SK-N-SH treated with all-trans-retinoic acid at 6 μM for 48 hours (cell line): ENCODE data around the gene ST6GALNAC2.

ENCODE experiments used
- ARNTL ChIP-seq: fragments of 450-650 bp; formaldehyde crosslinking; IDR thresholded peaks from 2 replicates; pipeline ENCODE4 v1.5.0; 2020; ENCODE audit warnings: low read depth, mild to moderate bottlenecking, moderate library complexity, borderline replicate concordance
- ISL1 ChIP-seq: fragments of 250-450 bp; sonication (Bioruptor Pico); IDR thresholded peaks from 2 replicates; pipeline ENCODE4 v2.1.2; 2022; ENCODE audit warnings: mild to moderate bottlenecking, moderate library complexity
- TCF4 ChIP-seq: fragments of 250-450 bp; sonication (Bioruptor Pico); IDR thresholded peaks from 2 replicates; pipeline ENCODE4 v1.8.0; 2021; ENCODE audit warnings: mild to moderate bottlenecking, moderate library complexity, borderline replicate concordance
- ZFP3 ChIP-seq: fragments of 250-450 bp; sonication (Bioruptor Pico); IDR thresholded peaks from 2 replicates; pipeline ENCODE4 v1.5.0; 2020; ENCODE audit warnings: mild to moderate bottlenecking, moderate library complexity
- TF ChIP-seq, protein P1 (sequence below): fragments of 250-450 bp; sonication (Bioruptor Pico); IDR thresholded peaks from 2 replicates; pipeline ENCODE4 v1.8.0; 2020; ENCODE audit warnings: mild to moderate bottlenecking, moderate library complexity, borderline replicate concordance
- TF ChIP-seq, protein P2 (sequence below): fragments of 250-450 bp; sonication (Bioruptor Pico); IDR thresholded peaks from 2 replicates; pipeline ENCODE4 v1.8.0; 2021; ENCODE audit warnings: low read depth, mild to moderate bottlenecking, moderate library complexity, borderline replicate concordance
- TF ChIP-seq, protein P3 (sequence below): fragments of 250-450 bp; sonication (Bioruptor Pico); IDR thresholded peaks from 2 replicates; pipeline ENCODE4 v1.5.0; 2020; ENCODE audit warnings: mild to moderate bottlenecking, moderate library complexity
- TF ChIP-seq, protein P4 (sequence below): fragments of 250-450 bp; sonication (Bioruptor Pico); IDR thresholded peaks from 2 replicates; pipeline ENCODE4 v1.5.1; 2020; ENCODE audit warnings: low read depth, mild to moderate bottlenecking, moderate library complexity

DNA sequence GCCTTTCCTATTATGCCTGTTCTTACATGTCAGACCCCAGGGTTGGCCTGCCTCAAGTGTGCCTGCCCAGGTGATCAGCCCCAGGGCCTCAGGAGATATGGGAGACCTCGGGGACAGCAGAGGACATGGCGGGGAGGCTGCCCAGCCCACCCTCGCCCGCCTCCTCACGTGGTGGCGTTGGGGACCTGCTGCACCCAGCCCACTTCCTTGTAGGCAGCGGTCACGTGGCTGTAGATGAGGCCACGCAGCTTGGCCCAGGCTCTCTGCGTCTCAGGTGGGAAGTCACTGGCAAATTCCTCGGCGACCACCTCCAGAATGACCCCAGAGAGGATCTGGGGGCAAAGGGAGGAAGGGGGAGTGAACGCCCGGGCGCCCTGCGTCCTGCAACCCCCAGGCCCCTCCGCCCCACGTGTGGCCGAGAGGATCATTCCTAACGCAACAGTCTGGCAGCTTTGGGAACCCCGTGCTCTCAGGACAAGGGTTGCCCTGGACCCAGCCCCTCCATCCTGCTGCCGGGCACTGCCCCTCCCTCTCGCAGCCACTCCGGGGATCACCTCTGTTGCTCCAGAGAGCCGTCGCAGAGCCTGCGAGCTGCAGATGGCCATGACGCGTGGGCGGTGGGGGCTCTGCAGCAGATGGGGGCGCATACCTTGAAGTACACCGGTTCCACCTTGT, 54.7 kb downstream of the ST6GALNAC2 start:
- no peak for TF ChIP-seq ZFP3
- TF ChIP-seq, protein P1, sequence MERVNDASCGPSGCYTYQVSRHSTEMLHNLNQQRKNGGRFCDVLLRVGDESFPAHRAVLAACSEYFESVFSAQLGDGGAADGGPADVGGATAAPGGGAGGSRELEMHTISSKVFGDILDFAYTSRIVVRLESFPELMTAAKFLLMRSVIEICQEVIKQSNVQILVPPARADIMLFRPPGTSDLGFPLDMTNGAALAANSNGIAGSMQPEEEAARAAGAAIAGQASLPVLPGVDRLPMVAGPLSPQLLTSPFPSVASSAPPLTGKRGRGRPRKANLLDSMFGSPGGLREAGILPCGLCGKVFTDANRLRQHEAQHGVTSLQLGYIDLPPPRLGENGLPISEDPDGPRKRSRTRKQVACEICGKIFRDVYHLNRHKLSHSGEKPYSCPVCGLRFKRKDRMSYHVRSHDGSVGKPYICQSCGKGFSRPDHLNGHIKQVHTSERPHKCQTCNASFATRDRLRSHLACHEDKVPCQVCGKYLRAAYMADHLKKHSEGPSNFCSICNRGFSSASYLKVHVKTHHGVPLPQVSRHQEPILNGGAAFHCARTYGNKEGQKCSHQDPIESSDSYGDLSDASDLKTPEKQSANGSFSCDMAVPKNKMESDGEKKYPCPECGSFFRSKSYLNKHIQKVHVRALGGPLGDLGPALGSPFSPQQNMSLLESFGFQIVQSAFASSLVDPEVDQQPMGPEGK (CRISPR knock-in tag): no peak
- TF ChIP-seq ISL1: no peak
- no peak for TF ChIP-seq TCF4 (CRISPR knock-in tag)
- no peak for TF ChIP-seq ARNTL (CRISPR knock-in tag)
- TF ChIP-seq, protein P2, sequence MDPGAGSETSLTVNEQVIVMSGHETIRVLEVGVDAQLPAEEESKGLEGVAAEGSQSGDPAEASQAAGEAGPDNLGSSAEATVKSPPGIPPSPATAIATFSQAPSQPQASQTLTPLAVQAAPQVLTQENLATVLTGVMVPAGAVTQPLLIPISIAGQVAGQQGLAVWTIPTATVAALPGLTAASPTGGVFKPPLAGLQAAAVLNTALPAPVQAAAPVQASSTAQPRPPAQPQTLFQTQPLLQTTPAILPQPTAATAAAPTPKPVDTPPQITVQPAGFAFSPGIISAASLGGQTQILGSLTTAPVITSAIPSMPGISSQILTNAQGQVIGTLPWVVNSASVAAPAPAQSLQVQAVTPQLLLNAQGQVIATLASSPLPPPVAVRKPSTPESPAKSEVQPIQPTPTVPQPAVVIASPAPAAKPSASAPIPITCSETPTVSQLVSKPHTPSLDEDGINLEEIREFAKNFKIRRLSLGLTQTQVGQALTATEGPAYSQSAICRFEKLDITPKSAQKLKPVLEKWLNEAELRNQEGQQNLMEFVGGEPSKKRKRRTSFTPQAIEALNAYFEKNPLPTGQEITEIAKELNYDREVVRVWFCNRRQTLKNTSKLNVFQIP: no peak
- TF ChIP-seq, protein P3, sequence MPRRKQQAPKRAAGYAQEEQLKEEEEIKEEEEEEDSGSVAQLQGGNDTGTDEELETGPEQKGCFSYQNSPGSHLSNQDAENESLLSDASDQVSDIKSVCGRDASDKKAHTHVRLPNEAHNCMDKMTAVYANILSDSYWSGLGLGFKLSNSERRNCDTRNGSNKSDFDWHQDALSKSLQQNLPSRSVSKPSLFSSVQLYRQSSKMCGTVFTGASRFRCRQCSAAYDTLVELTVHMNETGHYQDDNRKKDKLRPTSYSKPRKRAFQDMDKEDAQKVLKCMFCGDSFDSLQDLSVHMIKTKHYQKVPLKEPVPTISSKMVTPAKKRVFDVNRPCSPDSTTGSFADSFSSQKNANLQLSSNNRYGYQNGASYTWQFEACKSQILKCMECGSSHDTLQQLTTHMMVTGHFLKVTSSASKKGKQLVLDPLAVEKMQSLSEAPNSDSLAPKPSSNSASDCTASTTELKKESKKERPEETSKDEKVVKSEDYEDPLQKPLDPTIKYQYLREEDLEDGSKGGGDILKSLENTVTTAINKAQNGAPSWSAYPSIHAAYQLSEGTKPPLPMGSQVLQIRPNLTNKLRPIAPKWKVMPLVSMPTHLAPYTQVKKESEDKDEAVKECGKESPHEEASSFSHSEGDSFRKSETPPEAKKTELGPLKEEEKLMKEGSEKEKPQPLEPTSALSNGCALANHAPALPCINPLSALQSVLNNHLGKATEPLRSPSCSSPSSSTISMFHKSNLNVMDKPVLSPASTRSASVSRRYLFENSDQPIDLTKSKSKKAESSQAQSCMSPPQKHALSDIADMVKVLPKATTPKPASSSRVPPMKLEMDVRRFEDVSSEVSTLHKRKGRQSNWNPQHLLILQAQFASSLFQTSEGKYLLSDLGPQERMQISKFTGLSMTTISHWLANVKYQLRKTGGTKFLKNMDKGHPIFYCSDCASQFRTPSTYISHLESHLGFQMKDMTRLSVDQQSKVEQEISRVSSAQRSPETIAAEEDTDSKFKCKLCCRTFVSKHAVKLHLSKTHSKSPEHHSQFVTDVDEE (CRISPR knock-in tag): no peak
- TF ChIP-seq, protein P4, sequence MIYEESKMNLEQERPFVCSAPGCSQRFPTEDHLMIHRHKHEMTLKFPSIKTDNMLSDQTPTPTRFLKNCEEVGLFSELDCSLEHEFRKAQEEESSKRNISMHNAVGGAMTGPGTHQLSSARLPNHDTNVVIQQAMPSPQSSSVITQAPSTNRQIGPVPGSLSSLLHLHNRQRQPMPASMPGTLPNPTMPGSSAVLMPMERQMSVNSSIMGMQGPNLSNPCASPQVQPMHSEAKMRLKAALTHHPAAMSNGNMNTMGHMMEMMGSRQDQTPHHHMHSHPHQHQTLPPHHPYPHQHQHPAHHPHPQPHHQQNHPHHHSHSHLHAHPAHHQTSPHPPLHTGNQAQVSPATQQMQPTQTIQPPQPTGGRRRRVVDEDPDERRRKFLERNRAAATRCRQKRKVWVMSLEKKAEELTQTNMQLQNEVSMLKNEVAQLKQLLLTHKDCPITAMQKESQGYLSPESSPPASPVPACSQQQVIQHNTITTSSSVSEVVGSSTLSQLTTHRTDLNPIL (CRISPR knock-in tag): no peak
